NCI-H524 (cell line): ENCODE measurements around the gene AGXT2.
A peak's percentile ranks its signal among the peaks of the same experiment; 100 is the strongest.

Source experiments
- DNase-seq, 2 experiments: peaks; one replicate each; lab custom pipeline; 2025; lab: John Stamatoyannopoulos, UW

Gene AGXT2

DNA sequence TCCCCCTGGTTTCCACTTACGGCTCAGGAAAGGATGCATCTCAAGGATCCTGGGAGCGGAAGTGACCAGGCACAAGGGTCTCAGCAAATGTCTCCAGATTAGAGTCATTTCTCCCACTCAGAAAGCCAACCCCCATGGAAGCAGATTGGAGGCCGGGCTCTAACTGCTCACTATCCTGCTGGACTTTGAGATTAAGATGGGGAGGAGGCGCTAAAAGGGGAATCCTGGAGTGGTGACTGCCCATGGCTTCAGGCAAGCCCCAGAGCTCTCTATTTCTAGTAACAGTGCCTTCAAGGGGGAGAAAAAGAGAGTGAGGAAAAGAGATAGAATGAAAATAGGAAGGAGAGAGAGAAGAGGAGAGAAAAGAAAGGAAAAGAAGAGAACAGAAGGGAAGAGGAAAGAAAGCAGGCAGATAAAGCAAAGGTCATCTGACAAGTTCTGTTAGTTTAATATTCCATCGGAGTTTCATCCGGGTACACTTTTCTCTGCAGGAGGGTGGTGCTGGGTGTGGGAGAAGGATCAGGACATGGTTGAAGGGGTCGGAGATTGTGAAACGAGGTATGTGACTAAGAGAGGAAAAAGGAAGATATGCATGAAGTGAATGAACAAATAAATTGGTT is at the start of gene AGXT2:
Gene AGXT2 (minus strand): TSS at position 165 of the 620 bp plus-strand sequence. CDS start 57 bp downstream, at position 108.
- DNase-seq = no peak

DNA sequence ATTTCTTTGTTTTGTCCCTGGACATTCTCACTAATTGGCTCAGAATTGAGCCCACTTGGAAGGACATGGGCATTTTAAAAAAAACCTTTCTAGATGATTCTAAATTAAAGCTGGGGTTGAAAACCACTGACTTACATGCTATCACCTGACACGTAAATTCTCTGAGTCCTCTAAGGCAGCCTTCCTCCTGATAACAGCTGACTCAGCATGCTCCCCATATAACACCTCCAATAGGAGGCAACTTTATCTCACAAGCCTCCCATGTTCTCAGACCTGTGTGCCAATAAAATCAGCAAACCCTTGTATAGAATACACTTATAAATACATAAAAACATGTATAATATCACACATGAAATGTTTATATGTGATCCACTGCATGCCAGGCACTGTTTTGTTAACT is 49.2 kb upstream of the AGXT2 start:
- DNase-seq = no peak

- no peak for DNase-seq
These were observed 48.5 kb upstream of the AGXT2 start for GRCh38 chr5:35096216-35096615.

- no peak for DNase-seq
These were observed 47.6 kb upstream of the AGXT2 start for GRCh38 chr5:35095366-35095765.

DNA sequence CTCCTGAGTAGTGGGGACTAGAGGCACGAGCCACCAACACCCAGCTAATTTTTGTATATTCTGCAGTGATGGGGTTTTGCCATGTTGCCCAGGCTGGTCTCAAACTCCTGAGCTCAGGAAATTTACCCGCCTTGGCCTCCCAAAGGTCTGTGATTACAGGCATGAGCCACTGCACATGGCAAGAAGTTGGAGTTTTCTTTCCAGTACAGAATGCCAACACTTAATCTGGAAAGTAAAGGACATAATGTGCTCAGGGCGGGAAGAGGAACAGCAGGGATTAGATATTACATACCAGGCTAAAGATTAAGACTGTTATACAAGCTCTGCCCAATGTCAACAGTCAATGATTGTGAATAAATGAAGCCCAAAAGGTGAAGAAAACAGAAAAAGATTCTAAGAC is 47.2 kb upstream of the AGXT2 start:
- DNase-seq = no peak

DNA sequence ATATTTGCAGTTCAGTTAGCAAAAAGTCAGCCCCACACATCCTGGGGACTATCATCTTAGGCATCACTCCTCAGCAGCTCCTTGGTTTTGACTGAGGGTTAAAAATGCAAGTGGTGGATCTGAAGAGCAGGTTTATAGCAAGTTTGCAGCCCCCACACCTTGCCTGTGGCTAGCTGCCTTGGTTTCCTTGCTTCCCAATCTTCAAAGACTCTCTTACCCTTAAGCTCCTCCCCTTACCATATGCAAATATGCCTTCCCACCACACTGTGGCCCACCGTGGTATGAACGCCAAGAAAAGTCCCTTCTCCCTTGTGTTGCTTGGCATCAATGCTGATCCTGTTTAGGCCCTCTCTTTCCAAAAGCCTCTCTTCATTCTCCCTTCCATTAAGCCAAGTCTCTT is 45.0 kb upstream of the AGXT2 start:
- no peak for DNase-seq

- DNase-seq = no peak
These were observed 44.0 kb upstream of the AGXT2 start for GRCh38 chr5:35091704-35092103.

DNA sequence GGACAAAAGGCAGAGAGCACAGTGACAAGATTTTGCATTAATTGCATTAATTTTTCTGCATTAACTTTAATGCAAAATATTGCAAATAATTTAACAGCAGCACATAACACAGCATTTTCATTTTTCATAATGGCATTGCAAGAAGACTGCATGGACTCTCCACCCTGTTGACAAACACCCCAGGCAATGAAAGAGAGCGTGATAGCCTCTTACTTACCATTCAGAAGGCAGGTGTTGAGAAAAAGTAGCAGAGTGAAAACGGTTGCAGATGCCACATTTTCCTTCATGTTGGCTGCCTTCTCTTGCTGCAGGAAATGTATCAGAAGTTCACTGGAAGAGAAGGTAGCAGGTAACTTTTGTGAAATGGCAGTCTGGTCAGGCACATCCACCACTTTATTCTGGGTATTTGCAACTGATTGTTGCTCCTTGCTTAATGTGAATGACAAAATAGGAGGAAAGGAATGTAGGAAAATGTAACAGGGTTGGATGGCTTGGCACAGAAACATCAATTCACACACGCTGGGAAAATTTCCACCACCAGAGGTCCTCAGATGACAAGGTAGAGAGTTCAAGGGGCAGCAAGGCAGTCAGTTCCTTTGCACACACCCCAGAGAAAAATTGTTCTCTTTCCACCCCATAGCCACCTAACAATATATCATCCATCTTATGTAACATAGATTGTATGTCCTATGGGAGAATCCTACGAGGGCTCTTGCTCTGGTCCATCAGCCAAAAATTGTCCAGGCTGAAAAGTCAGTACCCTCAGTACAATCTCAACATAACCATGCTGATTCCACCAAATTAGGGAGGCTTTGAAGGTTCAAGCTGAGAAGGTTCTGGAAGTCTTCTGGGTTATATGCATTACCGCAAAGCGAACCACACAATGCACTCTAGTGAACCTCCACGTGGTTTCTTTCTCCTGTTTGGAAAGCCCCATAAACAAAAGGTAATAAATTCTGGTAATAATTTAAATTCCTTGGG is 41.9 kb upstream of the AGXT2 start:
- peak; percentile 15 to 51 for DNase-seq

DNA sequence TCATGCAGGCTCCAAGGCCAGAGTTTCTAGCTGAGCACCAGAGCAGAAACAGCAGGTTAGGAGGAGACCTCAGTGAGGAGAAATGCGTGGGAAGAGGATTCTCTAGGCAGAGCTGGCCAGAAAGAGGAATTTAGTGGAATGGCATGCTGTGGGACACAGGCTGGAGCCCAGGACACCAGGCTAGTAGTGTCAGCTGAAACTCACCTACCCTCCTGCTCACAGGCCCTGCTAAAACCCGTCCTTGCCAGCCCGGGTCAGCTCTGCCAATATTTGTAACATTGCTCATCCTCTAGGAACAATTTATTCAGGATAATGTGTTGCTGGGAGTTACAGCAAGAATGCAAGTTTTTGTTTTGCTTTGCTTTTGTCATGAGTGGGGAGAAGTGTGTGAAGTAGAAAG is 40.2 kb upstream of the AGXT2 start:
- DNase-seq = no peak

- DNase-seq = no peak
These were observed 35.4 kb upstream of the AGXT2 start for GRCh38 chr5:35083150-35083549.

- no peak for DNase-seq
These were observed 34.8 kb upstream of the AGXT2 start for GRCh38 chr5:35082530-35082929.

DNA sequence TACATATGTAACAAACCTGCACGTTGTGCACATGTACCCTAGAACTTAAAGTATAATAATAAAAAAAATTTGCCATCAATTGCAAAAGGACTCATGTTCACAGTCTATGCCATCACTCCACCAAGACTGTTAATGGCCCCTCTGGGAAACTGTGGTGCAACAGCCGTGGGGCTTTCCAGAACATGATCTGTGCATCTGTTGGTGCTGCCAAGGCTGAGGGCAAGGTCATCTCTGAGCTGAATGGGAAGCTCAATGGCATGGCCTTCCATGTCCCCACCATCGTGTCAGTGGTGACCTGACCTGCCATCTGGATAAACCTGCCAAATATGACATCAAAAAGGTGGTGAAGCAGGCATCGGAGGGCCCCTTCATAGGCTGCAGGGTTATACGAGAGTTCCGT is 33.4 kb upstream of the AGXT2 start:
- no peak for DNase-seq

DNA sequence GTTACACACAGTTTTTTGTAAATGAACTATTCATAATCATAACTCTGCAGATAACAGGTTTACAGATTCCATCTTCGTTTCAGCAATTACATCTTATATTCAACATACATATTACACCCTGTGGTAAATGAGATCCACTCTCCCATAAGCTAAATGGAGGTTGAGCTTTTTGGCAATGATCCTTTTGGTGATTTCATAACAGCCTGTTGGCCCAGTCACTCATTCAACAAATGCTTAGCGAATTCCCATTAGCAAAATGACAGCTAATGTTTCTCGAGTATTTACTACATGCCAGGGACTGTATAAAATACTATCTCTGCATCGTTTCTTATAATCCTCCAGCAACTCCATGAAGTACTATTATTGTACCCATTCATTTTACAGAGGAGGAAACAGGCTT is 25.4 kb upstream of the AGXT2 start:
- DNase-seq = no peak

DNA sequence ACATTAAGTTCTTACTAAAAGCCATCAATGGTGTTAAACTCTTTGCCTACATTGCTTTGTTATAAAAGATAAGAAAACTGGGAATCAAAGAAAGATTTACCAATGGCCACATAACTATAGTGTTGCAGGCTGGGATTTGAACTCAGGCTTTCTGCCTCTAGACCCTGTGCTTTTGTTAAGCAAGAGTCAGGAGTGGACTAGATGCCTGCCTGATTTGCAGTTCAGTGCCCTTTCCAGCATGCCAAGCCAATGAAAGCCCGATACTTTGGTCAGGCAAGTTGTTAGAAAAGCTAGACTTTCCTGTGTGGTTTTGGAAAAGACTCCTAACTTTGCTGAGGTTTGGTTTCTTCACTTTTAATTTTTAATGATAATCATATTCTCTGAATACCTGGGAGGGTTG is 21.4 kb upstream of the AGXT2 start:
- no peak for DNase-seq

- DNase-seq = peak in 1 of 2 experiments; percentile 31
These were observed 20.2 kb upstream of the AGXT2 start for GRCh38 chr5:35067985-35068384.

DNA sequence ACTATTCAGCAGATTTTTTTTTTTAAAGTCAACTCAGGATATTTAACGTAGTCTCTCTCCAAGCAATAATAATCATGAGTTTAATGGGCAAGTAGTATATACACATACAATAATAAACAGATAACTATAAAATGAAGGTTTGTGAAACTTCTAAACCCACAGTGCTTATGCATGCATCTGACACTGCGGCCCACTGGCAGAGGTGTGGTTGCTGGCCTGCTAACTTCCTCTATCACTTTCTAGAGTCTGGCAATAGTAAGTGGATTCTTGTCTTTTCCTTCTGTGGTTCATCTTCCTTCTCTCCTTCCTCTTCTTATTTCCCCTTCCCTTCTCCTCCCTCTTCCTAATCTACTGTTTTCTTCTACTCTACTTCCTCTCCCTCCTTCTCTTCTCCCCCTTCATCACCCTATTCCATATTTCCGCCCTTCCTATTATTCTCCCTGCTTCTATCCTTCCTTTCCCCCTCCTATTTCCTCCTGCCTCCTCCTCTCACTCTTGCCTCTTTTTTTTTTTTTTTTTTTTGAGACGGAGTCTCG is 18.6 kb upstream of the AGXT2 start:
- no peak for DNase-seq

DNA sequence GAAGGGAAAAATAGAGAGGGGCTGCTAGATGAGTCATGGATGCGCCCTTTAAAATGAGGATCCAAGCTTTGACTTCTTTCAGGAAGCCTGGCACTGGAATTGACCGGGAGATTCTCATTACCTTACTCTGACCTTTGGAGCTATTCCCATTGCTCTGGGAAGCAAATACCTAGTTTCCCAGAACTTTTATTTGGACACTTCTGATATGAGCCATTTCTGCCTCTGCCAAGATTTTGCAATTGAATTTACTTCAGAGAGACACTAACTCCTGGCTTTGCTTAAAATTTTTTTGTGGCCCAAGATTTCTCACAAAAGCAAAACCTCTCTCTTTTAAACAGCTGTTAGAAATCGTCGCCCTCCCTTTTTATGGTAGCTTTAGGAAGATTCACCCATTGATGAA is 15.7 kb upstream of the AGXT2 start:
- no peak for DNase-seq

- no peak for DNase-seq
These were observed 13.5 kb upstream of the AGXT2 start for GRCh38 chr5:35061211-35061770.

GRCh38 chr5:35060236-35060635 is 12.5 kb upstream of the AGXT2 start:
- DNase-seq = no peak

DNA sequence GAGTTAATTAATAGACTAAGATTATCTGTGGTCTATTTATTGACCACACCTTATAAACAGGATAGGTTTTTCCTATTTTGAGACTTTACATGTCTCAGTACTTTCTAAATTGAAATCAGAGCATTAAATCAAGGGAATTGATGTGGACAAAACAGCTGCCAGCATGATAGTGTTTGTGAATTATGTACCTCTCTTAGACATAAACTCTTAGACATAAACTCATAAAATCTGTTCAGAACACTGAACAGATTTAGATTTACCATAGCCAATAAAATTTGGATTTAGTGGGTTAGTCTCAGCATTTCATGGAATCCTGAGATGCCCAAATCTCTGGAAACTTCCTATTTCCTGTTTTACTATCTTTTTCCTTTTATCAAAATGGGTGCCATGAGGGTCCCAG is 11.5 kb upstream of the AGXT2 start:
- no peak for DNase-seq

DNA sequence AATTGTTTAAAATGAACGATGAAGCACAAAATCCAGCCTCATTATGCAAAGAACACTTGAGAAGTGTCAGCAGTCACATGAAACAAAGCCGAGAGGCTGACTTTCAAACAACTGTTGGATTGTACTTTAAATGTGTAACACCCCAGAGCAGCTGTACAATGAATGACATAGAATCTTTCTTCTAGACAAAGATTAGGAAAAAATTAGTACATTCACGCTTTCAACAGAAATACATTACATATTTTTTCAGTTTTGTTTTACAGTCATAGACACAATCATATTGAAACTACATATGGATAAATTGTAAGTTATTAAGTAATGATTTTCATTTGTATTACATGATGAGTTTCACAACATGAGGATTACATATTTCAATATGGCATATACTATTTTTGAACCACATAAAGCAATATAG is 10.6 kb upstream of the AGXT2 start:
- DNase-seq = peak in 1 of 2 experiments; percentile 19

DNA sequence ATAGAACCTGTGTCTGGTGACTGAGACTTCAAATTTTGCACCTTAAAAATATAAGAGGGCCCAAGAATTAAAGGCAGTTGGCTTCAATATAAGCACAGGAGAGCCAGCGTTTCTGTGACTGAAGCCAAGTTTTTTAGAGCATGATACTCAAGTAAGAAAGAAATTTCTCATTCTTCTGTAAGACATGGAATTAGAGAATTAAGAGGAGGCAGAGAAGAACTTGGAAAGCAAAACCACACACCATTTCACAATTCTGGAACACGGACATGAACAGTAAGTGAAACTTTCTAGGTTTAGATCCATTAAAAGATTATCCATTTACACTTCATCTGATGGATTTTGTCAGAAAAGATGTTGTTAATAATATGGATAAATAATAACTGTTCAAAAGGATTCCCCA is 8.9 kb upstream of the AGXT2 start:
- DNase-seq = no peak

GRCh38 chr5:35052838-35053237 is 5.1 kb upstream of the AGXT2 start:
- DNase-seq = no peak
